GM13976 (cell line): ENCODE data around the gene RER1.

Experiments used
- DNase-seq: peaks from one replicate; pipeline ENCODE4 v3.0.0; 2012; ENCODE audit warnings: low spot score
- in situ Hi-C: fragments of 300-500 bp; cut with MboI; formaldehyde crosslinking; loops from one replicate; pipeline ENCODE4 v1.12.0; 2022; ENCODE audit warnings: low sequenced_read_pairs, mixed read lengths, inconsistent platforms; ENCODE audit not compliant: unreplicated experiment
- TF ChIP-seq, protein P1 (sequence below): IDR thresholded peaks from 2 replicates; pipeline ENCODE4 v1.5.1; 2012; ENCODE audit warnings: borderline replicate concordance, mild to moderate bottlenecking; ENCODE audit not compliant: insufficient read depth; ENCODE audit errors: extremely low read depth, missing control alignments, control extremely low read depth

Gene RER1

DNA sequence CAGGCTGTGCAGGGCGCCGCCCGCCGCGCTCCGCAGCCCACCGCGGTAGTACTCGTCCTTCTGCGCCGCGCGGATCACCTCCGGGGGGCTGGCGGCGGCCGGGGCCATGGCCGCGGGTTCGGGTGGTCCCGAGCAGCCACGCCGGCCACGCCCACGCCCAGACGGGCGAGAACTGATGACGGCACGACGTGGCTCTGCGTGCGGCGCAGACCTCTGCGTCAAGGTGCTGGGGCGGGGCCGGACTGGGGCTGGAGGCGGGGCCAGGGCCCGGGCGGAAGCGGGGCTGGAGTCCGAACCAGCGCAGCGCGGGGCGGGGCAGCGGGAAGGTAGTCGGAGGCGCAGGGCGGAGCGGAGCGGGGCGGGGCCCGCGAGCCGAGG lies 20.7 kb downstream of the RER1 start, which contains the start of gene PEX10:
TSS of gene PEX10 (minus strand) at position 170 of the 378 bp plus-strand sequence. CDS start at position 108, 62 bp downstream.
- in situ Hi-C loops = loop anchor here (25.0 kb wide), 1 partner anchor 125 kb away; the partner anchor contains the start of genes HES5 and PANK4
- TF ChIP-seq, protein P1, sequence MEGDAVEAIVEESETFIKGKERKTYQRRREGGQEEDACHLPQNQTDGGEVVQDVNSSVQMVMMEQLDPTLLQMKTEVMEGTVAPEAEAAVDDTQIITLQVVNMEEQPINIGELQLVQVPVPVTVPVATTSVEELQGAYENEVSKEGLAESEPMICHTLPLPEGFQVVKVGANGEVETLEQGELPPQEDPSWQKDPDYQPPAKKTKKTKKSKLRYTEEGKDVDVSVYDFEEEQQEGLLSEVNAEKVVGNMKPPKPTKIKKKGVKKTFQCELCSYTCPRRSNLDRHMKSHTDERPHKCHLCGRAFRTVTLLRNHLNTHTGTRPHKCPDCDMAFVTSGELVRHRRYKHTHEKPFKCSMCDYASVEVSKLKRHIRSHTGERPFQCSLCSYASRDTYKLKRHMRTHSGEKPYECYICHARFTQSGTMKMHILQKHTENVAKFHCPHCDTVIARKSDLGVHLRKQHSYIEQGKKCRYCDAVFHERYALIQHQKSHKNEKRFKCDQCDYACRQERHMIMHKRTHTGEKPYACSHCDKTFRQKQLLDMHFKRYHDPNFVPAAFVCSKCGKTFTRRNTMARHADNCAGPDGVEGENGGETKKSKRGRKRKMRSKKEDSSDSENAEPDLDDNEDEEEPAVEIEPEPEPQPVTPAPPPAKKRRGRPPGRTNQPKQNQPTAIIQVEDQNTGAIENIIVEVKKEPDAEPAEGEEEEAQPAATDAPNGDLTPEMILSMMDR = no peak

GRCh38 chr1:2412773-2413494 lies 21.3 kb downstream of the RER1 start:
- TF ChIP-seq, protein P1 = no peak
- peak; percentile 81 for DNase-seq
- in situ Hi-C loops = loop anchor here (25.0 kb wide), 1 partner anchor 124 kb away; the partner anchor contains the start of genes HES5 and PANK4

More for the DNA sequence above, 20.7 kb downstream of the RER1 start, which contains the start of gene PEX10:
- peak; percentile 99 for DNase-seq

GRCh38 chr1:2413495-2414296 lies 22.1 kb downstream of the RER1 start:
- in situ Hi-C loops = loop anchor here (25.0 kb wide), 1 partner anchor 124 kb away; the partner anchor contains the start of genes HES5 and PANK4
- TF ChIP-seq, protein P1 = no peak
- peak; percentile 54 for DNase-seq

- in situ Hi-C loops = loop anchor here (25.0 kb wide), 1 partner anchor 123 kb away; the partner anchor contains the start of genes HES5 and PANK4
These were observed 22.8 kb downstream of the RER1 start for GRCh38 chr1:2414297-2414958.

GRCh38 chr1:2415337-2415736 lies 23.7 kb downstream of the RER1 start:
- DNase-seq = no peak
- in situ Hi-C loops = loop anchor here (25.0 kb wide), 1 partner anchor 122 kb away; the partner anchor contains the start of genes HES5 and PANK4

More at GRCh38 chr1:2414297-2414958, 22.8 kb downstream of the RER1 start:
- TF ChIP-seq, protein P1 = peak; percentile 94
- peak; percentile 90 for DNase-seq

DNA sequence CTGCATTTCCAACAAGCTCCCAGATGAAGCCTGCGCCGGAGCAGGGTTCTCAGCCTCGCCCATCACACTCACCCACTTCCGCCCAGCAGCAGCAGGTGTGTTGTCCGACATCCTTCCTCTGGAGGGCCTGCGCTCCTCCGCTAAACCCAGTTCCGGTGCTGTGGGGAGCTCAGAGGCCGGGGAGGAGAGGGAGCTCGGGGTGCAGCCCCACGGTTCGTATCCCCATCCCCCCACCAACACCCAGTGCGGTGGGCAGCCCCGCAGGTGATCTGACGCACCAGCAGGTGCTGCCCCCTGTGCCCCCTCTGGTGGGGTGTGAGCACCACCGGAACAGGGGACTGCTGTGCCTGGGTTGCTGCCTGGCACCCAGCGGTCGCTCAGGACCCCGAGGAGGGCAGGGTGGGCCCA lies 24.2 kb downstream of the RER1 start:
- TF ChIP-seq, protein P1 = no peak
- peak; percentile 77 for DNase-seq
- in situ Hi-C loops = loop anchor here (25.0 kb wide), 1 partner anchor 121 kb away; the partner anchor contains the start of genes HES5 and PANK4

More at GRCh38 chr1:2415337-2415736, 23.7 kb downstream of the RER1 start:
- TF ChIP-seq, protein P1 = no peak
